Natural killer cell (primary cell): ENCODE data around the gene PFKP. TPM values are rescaled to one million over a fixed set of nuclear protein-coding genes. Genes with fewer than 3 reads are reported as not detected.

ENCODE experiments used
- ATAC-seq, 3 donors: fragments of 150-1000 bp in 2 of 3; fragments of 200-7000 bp in 1 of 3; cut with Tn5 transposase; 1 replicate in 1 of 3; 2 replicates in 2 of 3; pipeline ENCODE4 v1.10.0; 2021; ENCODE audit warnings: mild to moderate bottlenecking in 2 of 3, moderate library complexity in 2 of 3
- DNase-seq, 2 donors: peaks; one replicate each; pipeline versions ENCODE4 v3.0.0 to v3.0.0-alpha.2; 2013 to 2021; ENCODE audit warnings: mixed read lengths in 1 of 2
- H3K27ac ChIP-seq: one replicate; pipeline ENCODE4 v1.5.1; 2013; ENCODE audit warnings: mild to moderate bottlenecking, low read length
- H3K27me3 ChIP-seq: one replicate; pipeline ENCODE4 v1.6.1; 2013; ENCODE audit warnings: low read length; ENCODE audit not compliant: control insufficient read depth, insufficient read depth
- H3K36me3 ChIP-seq: one replicate; pipeline ENCODE4 v1.6.1; 2013; ENCODE audit warnings: low read length; ENCODE audit not compliant: control insufficient read depth, insufficient read depth
- H3K4me1 ChIP-seq: one replicate; pipeline ENCODE4 v1.6.1; 2013; ENCODE audit warnings: low read length; ENCODE audit not compliant: control insufficient read depth, insufficient read depth
- H3K4me3 ChIP-seq: one replicate; pipeline ENCODE4 v1.5.1; 2013; ENCODE audit warnings: low read length
- H3K9me3 ChIP-seq: one replicate; pipeline ENCODE4 v1.6.1; 2013; ENCODE audit warnings: low read length; ENCODE audit not compliant: control insufficient read depth, insufficient read depth
- H3K27ac Mint-ChIP-seq, 2 donors: one replicate each; pipeline ENCODE4 v1.8.0; 2022; ENCODE audit warnings: mild to moderate bottlenecking in 2 of 2, mixed read lengths in 2 of 2, moderate library complexity in 1 of 2
- H3K27me3 Mint-ChIP-seq, 2 donors: one replicate each; pipeline ENCODE4 v1.8.0; 2022; ENCODE audit warnings: low read depth in 2 of 2, mixed read lengths in 2 of 2
- H3K36me3 Mint-ChIP-seq: one replicate; pipeline ENCODE4 v1.8.0; 2022; ENCODE audit warnings: mixed read lengths
- H3K4me1 Mint-ChIP-seq, 2 donors: one replicate each; pipeline ENCODE4 v1.8.0; 2022; ENCODE audit warnings: mixed read lengths in 2 of 2
- H3K4me3 Mint-ChIP-seq: one replicate; pipeline ENCODE4 v1.8.0; 2022; ENCODE audit warnings: mild to moderate bottlenecking, moderate library complexity, mixed read lengths
- H3K9me3 Mint-ChIP-seq, 2 donors: one replicate each; pipeline ENCODE4 v1.8.0; 2022; ENCODE audit warnings: mixed read lengths in 2 of 2
- CTCF ChIP-seq: fragments of 200-600 bp; IDR thresholded peaks from one replicate; pipeline ENCODE4 v1.8.0; 2022; ENCODE audit warnings: antibody characterized with exemption
- WGBS: methylation state at CpG from one replicate; pipeline ENCODE4 v1.1.7; 2013; ENCODE audit warnings: missing lambda C conversion rate; ENCODE audit not compliant: insufficient coverage; 5-methylcytosine and 5-hydroxymethylcytosine counted together
- intact Hi-C: fragments of 100-400 bp; cut with micrococcal nuclease; formaldehyde crosslinking; loops from one replicate; pipeline ENCODE4 v1.14.2; 2022
- total RNA-seq, 4 donors: library from RNA; stranded (reverse); fragments of 120-200 nt in 1 of 4; gene quantifications; one replicate each; pipeline versions ENCODE4 v1.2.3 to v1.2.4, GENCODE V29; 2013 to 2022

PFKP gene
- total RNA-seq, 3 donors from 2014 or later (not counting 1 experiment from before 2014, with no cell fraction given) = 43.9 to 62.4 (median 47.4) TPM

- no peak overlapping the region for H3K27ac ChIP-seq
- H3K4me1 ChIP-seq = no peaks in the 10 kb centered on the region
- WGBS = 85% methylated on average over 32 of the region's 32 CpGs
- Mint-ChIP-seq H3K27me3 (no peaks in the 10 kb centered on the region), H3K4me1 (no peaks in the 10 kb centered on the region), H3K27ac (no peak overlapping the region), H3K36me3 (no peaks in the 10 kb centered on the region), H3K9me3 (no peaks in the 10 kb centered on the region), H3K4me3 (no peak overlapping the region)
- no peak overlapping the region for H3K4me3 ChIP-seq
- no peaks in the 10 kb centered on the region for H3K27me3 ChIP-seq
- TF ChIP-seq CTCF = no peak
- ATAC-seq (no peak), DNase-seq (no peak)
- no peaks in the 10 kb centered on the region for H3K9me3 ChIP-seq
- intact Hi-C loops = no loop called here
- peaks cover 25% of the 10 kb centered on the region for H3K36me3 ChIP-seq
These were observed 56.4 kb downstream of the PFKP start for GRCh38 chr10:3123571-3124411.

DNA sequence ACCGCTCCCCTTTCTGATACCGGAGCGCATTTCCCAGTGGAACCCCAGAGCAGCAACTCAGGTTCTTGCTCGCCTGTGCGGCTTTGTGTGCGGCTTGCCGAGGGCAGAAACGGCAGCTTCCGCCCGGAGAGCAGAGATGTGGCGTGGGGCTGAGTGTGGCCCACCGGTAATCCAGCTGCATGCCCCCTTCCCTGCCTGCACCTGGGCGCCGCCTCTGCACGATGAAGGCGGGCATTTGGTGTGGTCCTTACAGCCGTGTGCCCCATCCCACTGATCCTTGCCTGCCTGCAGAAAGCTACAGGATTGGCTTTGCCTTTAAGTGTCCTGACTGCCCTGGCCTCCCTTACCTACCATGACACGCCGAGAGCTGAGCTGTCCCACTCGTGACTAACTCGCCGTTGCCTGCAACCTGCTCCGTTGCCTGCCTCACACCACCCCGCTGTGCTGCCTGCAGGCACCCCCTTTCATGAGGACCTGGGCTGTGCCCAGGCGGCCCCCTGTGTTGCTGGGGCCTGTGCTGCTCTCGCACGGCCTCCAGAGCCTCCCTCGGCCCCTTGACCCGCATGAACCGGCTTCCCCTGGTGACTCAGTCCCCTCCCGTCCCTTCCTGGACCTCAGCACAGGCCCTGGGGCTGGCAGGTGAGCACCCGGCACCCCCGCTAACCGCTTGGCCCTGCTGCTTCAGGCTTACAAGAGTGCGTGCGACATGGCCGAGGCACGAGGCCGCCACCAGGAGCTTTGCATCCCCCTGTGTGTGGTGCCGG is 57.2 kb downstream of the PFKP start:
- no peak overlapping the region for H3K27ac ChIP-seq
- H3K27me3 ChIP-seq = no peaks in the 10 kb centered on the region
- no peak for TF ChIP-seq CTCF
- H3K9me3 Mint-ChIP-seq = no peaks in the 10 kb centered on the region
- H3K36me3 ChIP-seq = peaks cover 23% of the 10 kb centered on the region
- ATAC-seq (no peak), DNase-seq (no peak)
- H3K36me3 Mint-ChIP-seq = no peaks in the 10 kb centered on the region
- WGBS = 97% methylated on average over 40 of the region's 40 CpGs
- no peak overlapping the region for H3K4me3 ChIP-seq
- H3K4me1 Mint-ChIP-seq = no peaks in the 10 kb centered on the region
- H3K27ac Mint-ChIP-seq = no peak overlapping the region
- no peaks in the 10 kb centered on the region for H3K27me3 Mint-ChIP-seq
- H3K9me3 ChIP-seq = no peaks in the 10 kb centered on the region
- H3K4me1 ChIP-seq = no peaks in the 10 kb centered on the region
- intact Hi-C loops = no loop called here
- no peak overlapping the region for H3K4me3 Mint-ChIP-seq

DNA sequence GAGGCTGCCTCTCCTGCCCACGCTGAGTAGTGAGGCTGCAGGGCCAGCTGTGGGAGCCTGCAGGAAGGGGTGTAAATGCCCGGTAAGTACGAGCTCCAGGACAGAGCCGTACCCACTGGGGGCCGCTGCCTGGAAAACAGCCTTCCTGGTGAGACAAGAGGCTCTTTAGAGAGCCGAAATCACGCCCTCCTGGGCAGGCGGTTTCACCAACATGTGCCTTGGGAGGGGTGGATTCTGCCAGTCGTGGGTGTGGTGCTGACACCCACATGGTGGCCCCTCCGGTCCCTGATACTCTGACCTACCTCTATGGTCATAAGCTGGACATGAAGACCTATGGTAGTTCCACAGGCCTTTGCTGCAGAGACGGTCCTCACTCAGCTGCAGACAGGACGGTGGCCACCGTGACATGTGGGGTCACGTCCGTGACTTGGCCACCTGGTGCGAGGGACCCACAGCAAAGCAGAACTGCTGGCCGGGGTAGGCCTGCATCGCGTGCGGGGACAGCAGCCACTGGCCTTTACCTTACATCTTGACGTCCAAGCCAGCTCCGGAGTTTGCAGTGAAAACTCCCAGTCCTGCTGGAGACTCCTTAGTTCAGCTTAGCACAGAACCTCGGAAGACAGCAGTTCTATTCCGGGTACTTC is 58.3 kb downstream of the PFKP start:
- no peaks in the 10 kb centered on the region for H3K36me3 Mint-ChIP-seq
- ATAC-seq = no peak
- H3K27ac Mint-ChIP-seq = no peak overlapping the region

More for the DNA sequence above, 58.3 kb downstream of the PFKP start:
- Histone ChIP-seq H3K4me3 (no peak overlapping the region), H3K9me3 (no peaks in the 10 kb centered on the region), H3K4me1 (no peaks in the 10 kb centered on the region), H3K36me3 (peaks cover 27% of the 10 kb centered on the region), H3K27ac (no peak overlapping the region), H3K27me3 (no peaks in the 10 kb centered on the region)
- intact Hi-C loops = no loop called here
- WGBS = 92% methylated on average over 24 of the region's 24 CpGs
- Mint-ChIP-seq H3K9me3 (no peaks in the 10 kb centered on the region), H3K27me3 (no peaks in the 10 kb centered on the region), H3K4me3 (no peak overlapping the region), H3K4me1 (no peaks in the 10 kb centered on the region)
- no peak for DNase-seq
- TF ChIP-seq CTCF = no peak
